ENCODE measurements around the gene KLF11. TPM values are rescaled to one million over a fixed set of nuclear protein-coding genes. Genes with fewer than 3 reads are reported as not detected.

KLF11 gene
- total and polyA plus RNA-seq, 9 of the 15 experiments (the other 6 are each of a cell fraction or from before 2014, with no cell fraction given) = 2.1 to 13.4 (median 6.5) TPM

- TF ChIP-seq ETV5 (CRISPR knock-in tag; IDR thresholded peaks at IDR 0.05; ENCODE audit: low read depth) (no peak), ELF2 (CRISPR knock-in tag; IDR thresholded peaks at IDR 0.05) (no peak), KDM2B (CRISPR knock-in tag; IDR thresholded peaks at IDR 0.05) (no peak), PCBP1 (IDR thresholded peaks at IDR 0.05; ENCODE audit: low read depth, low read length, poor library complexity, severe bottlenecking) (no peak), ZNF76 (CRISPR knock-in tag; IDR thresholded peaks at IDR 0.05; ENCODE audit: borderline replicate concordance) (no peak), ZNF239 (CRISPR knock-in tag; IDR thresholded peaks at IDR 0.05) (no peak), ZNF124 (CRISPR knock-in tag; IDR thresholded peaks at IDR 0.05) (no peak; the same call in 1 of the 2 replicates), ZNF212 (CRISPR knock-in tag; IDR thresholded peaks at IDR 0.05) (no peak), ZC3H11A (IDR thresholded peaks at IDR 0.05; ENCODE audit: low read depth, low read length) (no peak), ZNF175 (CRISPR knock-in tag; IDR thresholded peaks at IDR 0.05; ENCODE audit: low read depth) (no peak), VEZF1 (CRISPR knock-in tag; IDR thresholded peaks at IDR 0.05) (peak; percentile 48; the same call in 1 of the 2 replicates), ZNF445 (CRISPR knock-in tag; IDR thresholded peaks at IDR 0.05; ENCODE audit: low read depth) (no peak), ZBTB26 (CRISPR knock-in tag; IDR thresholded peaks at IDR 0.05) (no peak), RAD51 (IDR thresholded peaks at IDR 0.05; ENCODE audit: borderline replicate concordance, low read depth) (no peak), ATF1 (CRISPR knock-in tag; IDR thresholded peaks at IDR 0.05) (no peak), ATF1 (tag; IDR thresholded peaks at IDR 0.05) (no peak)
- TF ChIP-seq, protein P1, sequence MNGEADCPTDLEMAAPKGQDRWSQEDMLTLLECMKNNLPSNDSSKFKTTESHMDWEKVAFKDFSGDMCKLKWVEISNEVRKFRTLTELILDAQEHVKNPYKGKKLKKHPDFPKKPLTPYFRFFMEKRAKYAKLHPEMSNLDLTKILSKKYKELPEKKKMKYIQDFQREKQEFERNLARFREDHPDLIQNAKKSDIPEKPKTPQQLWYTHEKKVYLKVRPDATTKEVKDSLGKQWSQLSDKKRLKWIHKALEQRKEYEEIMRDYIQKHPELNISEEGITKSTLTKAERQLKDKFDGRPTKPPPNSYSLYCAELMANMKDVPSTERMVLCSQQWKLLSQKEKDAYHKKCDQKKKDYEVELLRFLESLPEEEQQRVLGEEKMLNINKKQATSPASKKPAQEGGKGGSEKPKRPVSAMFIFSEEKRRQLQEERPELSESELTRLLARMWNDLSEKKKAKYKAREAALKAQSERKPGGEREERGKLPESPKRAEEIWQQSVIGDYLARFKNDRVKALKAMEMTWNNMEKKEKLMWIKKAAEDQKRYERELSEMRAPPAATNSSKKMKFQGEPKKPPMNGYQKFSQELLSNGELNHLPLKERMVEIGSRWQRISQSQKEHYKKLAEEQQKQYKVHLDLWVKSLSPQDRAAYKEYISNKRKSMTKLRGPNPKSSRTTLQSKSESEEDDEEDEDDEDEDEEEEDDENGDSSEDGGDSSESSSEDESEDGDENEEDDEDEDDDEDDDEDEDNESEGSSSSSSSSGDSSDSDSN (IDR thresholded peaks at IDR 0.05; ENCODE audit: borderline replicate concordance in 1 of 2, low read depth in 2 of 2, low read length in 2 of 2) = peak in 1 of 2 experiments; percentile 45; a peak in 1 of 4 replicates
- TF ChIP-seq, protein P2, sequence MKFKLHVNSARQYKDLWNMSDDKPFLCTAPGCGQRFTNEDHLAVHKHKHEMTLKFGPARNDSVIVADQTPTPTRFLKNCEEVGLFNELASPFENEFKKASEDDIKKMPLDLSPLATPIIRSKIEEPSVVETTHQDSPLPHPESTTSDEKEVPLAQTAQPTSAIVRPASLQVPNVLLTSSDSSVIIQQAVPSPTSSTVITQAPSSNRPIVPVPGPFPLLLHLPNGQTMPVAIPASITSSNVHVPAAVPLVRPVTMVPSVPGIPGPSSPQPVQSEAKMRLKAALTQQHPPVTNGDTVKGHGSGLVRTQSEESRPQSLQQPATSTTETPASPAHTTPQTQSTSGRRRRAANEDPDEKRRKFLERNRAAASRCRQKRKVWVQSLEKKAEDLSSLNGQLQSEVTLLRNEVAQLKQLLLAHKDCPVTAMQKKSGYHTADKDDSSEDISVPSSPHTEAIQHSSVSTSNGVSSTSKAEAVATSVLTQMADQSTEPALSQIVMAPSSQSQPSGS (CRISPR knock-in tag; IDR thresholded peaks at IDR 0.05) = no peak
Measured at GRCh38 chr2:10043256-10043905, at the start of gene KLF11 (continued).
